ENCODE data around the gene GPC6.

- TF ChIP-seq, protein P1, sequence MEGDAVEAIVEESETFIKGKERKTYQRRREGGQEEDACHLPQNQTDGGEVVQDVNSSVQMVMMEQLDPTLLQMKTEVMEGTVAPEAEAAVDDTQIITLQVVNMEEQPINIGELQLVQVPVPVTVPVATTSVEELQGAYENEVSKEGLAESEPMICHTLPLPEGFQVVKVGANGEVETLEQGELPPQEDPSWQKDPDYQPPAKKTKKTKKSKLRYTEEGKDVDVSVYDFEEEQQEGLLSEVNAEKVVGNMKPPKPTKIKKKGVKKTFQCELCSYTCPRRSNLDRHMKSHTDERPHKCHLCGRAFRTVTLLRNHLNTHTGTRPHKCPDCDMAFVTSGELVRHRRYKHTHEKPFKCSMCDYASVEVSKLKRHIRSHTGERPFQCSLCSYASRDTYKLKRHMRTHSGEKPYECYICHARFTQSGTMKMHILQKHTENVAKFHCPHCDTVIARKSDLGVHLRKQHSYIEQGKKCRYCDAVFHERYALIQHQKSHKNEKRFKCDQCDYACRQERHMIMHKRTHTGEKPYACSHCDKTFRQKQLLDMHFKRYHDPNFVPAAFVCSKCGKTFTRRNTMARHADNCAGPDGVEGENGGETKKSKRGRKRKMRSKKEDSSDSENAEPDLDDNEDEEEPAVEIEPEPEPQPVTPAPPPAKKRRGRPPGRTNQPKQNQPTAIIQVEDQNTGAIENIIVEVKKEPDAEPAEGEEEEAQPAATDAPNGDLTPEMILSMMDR (IDR thresholded peaks at IDR 0.05; ENCODE audit: low read depth, low read length, missing input control) = no peak
- no peak for TF ChIP-seq TAF1 (conservative IDR thresholded peaks at IDR 0.05)
- no peak for TF ChIP-seq MAX (IDR thresholded peaks at IDR 0.05)
- no peak for TF ChIP-seq YY1 (IDR thresholded peaks at IDR 0.05)
- no peak for TF ChIP-seq REST (IDR thresholded peaks at IDR 0.05)
- TF ChIP-seq JUND (IDR thresholded peaks at IDR 0.05) = no peak
- TF ChIP-seq ZBTB33 (IDR thresholded peaks at IDR 0.05) = no peak
- no peak for TF ChIP-seq ATF3 (IDR thresholded peaks at IDR 0.05)
- TF ChIP-seq SP1 (IDR thresholded peaks at IDR 0.05) = no peak
- no peak for TF ChIP-seq RAD21 (IDR thresholded peaks at IDR 0.05)
These were observed 977.6 kb downstream of the GPC6 start for GRCh38 chr13:94204163-94204562.

Data from liver (tissue), 3 donors.